ENCODE data around the gene GALNTL6. TPM values are rescaled to one million over a fixed set of nuclear protein-coding genes. Genes with fewer than 3 reads are reported as not detected.

Gene GALNTL6
- total and polyA plus RNA-seq, 9 of the 15 experiments (the other 6 are each of a cell fraction or from before 2014, with no cell fraction given), result 0.18 to 0.50 (median 0.29) TPM

DNA sequence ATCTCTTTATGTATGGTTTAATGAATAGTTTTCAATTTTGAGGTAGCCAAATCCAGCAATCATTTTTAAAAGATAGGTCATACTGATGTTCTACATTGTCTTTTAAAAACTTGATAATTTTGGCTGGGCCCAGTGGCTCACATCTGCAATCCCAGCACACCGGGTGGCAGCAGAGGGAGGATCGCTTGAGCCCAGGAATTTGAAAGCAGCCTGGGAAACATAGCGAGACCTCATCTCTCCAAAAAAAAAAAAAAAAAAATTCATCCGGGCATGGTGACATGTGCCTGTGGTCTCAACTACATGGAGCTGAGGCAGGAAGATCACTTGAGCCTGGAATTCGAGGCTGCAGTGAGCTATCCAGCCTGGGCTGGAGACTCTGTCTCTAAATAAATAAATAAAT lies 419.8 kb downstream of the GALNTL6 start:
- BruUV-seq (replicated peaks), result no TSS peak
- Histone ChIP-seq H3K9me3 (replicated peaks; ENCODE audit: control insufficient read depth, insufficient read depth, low read depth, low read length) (no peaks in the 10 kb centered on the region; the same call in 1 of the 2 replicates), H3K4me3 (no peak overlapping the region), H3K9me1 (ENCODE audit: control insufficient read depth, insufficient read depth, low read length) (no peaks in the 10 kb centered on the region), H3K27ac (ENCODE audit: extremely low read depth, low read depth, low read length) (no peak overlapping the region), H4K20me1 (replicated peaks; ENCODE audit: control insufficient read depth, insufficient read depth, low read length) (no peaks in the 10 kb centered on the region), H3K36me3 (ENCODE audit: control insufficient read depth, insufficient read depth, low read length) (no peaks in the 10 kb centered on the region), H3K9ac (ENCODE audit: insufficient read depth in 1 of 2, low read depth in 2 of 2, low read length in 2 of 2) (no peak overlapping the region), H3K4me2 (ENCODE audit: insufficient read depth, low read length) (no peak overlapping the region), H3K4me1 (replicated peaks in 1 of 2; ENCODE audit: control insufficient read depth in 2 of 2, insufficient read depth in 2 of 2, low read length in 2 of 2) (no peaks in the 10 kb centered on the region), H3K79me2 (ENCODE audit: control insufficient read depth, insufficient read depth, low read length) (no peaks in the 10 kb centered on the region), H2AFZ (ENCODE audit: low read depth, low read length) (no peak overlapping the region), H3K27me3 (ENCODE audit: control insufficient read depth in 2 of 2, insufficient read depth in 2 of 2, low read length in 2 of 2) (no peaks in the 10 kb centered on the region)
- 0% methylated on average over 5 of the region's 5 CpGs for WGBS (ENCODE audit: insufficient coverage, low coverage, missing lambda C conversion rate)
- ChIA-PET POLR2A (interaction anchor here (0.6 kb wide), 1 partner anchor 426 kb away, joined by 3 read pairs; no protein-coding TSS in a partner anchor), CTCF (ENCODE audit: low intra/inter-chr PET ratio) (no interaction called here)
- in situ Hi-C loops (cut with MboI) (no loop called here), intact Hi-C loops (cut with micrococcal nuclease) (no loop called here)
- FAIRE-seq (no peak), DNase-seq (ENCODE audit: extremely low read depth in 1 of 4, low spot score in 3 of 4) (no peak), ATAC-seq (no peak)
- no peak for TF ChIP-seq ZNF324 (CRISPR knock-in tag; IDR thresholded peaks at IDR 0.05)
- TF ChIP-seq, protein P1, sequence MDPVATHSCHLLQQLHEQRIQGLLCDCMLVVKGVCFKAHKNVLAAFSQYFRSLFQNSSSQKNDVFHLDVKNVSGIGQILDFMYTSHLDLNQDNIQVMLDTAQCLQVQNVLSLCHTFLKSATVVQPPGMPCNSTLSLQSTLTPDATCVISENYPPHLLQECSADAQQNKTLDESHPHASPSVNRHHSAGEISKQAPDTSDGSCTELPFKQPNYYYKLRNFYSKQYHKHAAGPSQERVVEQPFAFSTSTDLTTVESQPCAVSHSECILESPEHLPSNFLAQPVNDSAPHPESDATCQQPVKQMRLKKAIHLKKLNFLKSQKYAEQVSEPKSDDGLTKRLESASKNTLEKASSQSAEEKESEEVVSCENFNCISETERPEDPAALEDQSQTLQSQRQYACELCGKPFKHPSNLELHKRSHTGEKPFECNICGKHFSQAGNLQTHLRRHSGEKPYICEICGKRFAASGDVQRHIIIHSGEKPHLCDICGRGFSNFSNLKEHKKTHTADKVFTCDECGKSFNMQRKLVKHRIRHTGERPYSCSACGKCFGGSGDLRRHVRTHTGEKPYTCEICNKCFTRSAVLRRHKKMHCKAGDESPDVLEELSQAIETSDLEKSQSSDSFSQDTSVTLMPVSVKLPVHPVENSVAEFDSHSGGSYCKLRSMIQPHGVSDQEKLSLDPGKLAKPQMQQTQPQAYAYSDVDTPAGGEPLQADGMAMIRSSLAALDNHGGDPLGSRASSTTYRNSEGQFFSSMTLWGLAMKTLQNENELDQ (CRISPR knock-in tag; IDR thresholded peaks at IDR 0.05; ENCODE audit: borderline replicate concordance), result no peak
- no peak for TF ChIP-seq MCM7 (IDR thresholded peaks at IDR 0.05)
- TF ChIP-seq XRCC4 (IDR thresholded peaks at IDR 0.05; ENCODE audit: extremely low read depth, insufficient read depth, insufficient read length), result no peak
- no peak for TF ChIP-seq BMI1 (IDR thresholded peaks at IDR 0.05; ENCODE audit: low read length)
- TF ChIP-seq SMC3 (conservative IDR thresholded peaks at IDR 0.05; ENCODE audit: insufficient read depth, low read depth, low read length), result no peak
- TF ChIP-seq, protein P2, sequence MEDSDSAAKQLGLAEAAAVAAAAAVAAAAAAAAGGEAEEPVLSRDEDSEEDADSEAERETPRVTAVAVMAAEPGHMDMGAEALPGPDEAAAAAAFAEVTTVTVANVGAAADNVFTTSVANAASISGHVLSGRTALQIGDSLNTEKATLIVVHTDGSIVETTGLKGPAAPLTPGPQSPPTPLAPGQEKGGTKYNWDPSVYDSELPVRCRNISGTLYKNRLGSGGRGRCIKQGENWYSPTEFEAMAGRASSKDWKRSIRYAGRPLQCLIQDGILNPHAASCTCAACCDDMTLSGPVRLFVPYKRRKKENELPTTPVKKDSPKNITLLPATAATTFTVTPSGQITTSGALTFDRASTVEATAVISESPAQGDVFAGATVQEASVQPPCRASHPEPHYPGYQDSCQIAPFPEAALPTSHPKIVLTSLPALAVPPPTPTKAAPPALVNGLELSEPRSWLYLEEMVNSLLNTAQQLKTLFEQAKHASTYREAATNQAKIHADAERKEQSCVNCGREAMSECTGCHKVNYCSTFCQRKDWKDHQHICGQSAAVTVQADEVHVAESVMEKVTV (CRISPR knock-in tag; IDR thresholded peaks at IDR 0.05), result no peak
- TF ChIP-seq NFIC (IDR thresholded peaks at IDR 0.05), result no peak
- TF ChIP-seq MIER1 (IDR thresholded peaks at IDR 0.05; ENCODE audit: low read depth), result no peak
- TF ChIP-seq, protein P3, sequence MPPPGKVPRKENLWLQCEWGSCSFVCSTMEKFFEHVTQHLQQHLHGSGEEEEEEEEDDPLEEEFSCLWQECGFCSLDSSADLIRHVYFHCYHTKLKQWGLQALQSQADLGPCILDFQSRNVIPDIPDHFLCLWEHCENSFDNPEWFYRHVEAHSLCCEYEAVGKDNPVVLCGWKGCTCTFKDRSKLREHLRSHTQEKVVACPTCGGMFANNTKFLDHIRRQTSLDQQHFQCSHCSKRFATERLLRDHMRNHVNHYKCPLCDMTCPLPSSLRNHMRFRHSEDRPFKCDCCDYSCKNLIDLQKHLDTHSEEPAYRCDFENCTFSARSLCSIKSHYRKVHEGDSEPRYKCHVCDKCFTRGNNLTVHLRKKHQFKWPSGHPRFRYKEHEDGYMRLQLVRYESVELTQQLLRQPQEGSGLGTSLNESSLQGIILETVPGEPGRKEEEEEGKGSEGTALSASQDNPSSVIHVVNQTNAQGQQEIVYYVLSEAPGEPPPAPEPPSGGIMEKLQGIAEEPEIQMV (tag; conservative IDR thresholded peaks at IDR 0.05; ENCODE audit: low read depth), result no peak
- TF ChIP-seq ZNF780A (CRISPR knock-in tag; IDR thresholded peaks at IDR 0.05), result no peak
- TF ChIP-seq MEF2A (IDR thresholded peaks at IDR 0.05; ENCODE audit: control insufficient read depth, low read depth, low read length), result no peak
- no peak for TF ChIP-seq SUPT5H (IDR thresholded peaks at IDR 0.05)
- no peak for TF ChIP-seq POLR2A (conservative IDR thresholded peaks at IDR 0.05)

Data from K562 (cell line).